ENCODE data around the gene SIGLEC1.

DNA sequence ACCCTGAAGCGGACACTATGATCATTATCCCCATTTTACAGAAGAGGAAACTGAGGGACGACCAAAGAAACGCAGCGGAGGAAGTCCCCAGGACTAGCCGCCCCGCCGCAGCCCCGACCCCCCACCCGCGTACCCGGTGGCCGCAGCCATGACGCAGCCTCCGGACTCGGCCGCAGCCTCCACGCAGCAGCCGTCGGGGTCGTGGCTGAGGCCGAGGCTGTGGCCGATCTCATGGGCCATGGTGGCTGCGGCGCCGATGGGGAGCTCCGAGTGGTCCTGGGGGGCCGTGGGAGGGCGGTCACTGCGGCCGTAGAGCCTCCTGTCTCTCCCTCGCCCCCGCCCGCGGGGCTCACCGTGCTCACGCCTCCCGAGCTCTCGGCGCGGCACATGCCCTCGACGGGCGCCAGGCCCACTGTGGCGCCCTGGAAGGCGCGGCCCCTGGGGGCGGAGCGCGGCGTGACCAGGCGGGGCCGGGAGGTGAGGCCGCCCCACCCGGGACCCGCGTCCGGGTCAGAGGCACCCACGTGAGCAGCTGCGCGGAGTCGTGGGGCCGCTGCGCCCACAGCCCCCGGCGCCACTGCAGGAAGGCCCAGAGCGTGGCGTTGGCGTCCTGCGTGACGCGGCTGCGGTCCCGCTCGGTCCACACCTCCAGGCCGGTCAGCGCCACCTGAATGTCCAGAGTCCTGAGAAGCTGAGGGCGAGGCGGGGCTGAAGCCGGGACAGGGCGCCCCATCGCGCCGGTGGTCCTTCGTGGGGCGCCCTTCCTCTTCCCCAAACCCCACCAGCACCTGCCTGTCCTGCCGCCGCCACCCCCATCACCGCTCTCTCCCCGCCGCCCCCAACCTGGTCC, 39.0 kb downstream of the SIGLEC1 start:
- TF ChIP-seq, protein P1, sequence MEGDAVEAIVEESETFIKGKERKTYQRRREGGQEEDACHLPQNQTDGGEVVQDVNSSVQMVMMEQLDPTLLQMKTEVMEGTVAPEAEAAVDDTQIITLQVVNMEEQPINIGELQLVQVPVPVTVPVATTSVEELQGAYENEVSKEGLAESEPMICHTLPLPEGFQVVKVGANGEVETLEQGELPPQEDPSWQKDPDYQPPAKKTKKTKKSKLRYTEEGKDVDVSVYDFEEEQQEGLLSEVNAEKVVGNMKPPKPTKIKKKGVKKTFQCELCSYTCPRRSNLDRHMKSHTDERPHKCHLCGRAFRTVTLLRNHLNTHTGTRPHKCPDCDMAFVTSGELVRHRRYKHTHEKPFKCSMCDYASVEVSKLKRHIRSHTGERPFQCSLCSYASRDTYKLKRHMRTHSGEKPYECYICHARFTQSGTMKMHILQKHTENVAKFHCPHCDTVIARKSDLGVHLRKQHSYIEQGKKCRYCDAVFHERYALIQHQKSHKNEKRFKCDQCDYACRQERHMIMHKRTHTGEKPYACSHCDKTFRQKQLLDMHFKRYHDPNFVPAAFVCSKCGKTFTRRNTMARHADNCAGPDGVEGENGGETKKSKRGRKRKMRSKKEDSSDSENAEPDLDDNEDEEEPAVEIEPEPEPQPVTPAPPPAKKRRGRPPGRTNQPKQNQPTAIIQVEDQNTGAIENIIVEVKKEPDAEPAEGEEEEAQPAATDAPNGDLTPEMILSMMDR (conservative IDR thresholded peaks at IDR 0.05), result no peak
- no peak for TF ChIP-seq EZH2 (IDR thresholded peaks at IDR 0.05; ENCODE audit: low read depth)

Data from PC-9 (cell line).